Liver (tissue), 3 donors: ENCODE results near the gene KIFC1.
"Not testable (repeated sequence)": the region's sequence is repeated elsewhere in the genome, so short reads cannot be mapped to it uniquely, and the experiment has no call there.

Experiments
- RXRA ChIP-seq, 2 donors: IDR thresholded peaks; 2 replicates each; pipeline ENCODE4 v1.6.1; 2017 to 2018; ENCODE audit warnings: antibody characterized with exemption in 2 of 2, mild to moderate bottlenecking in 1 of 2
- TAF1 ChIP-seq: conservative IDR thresholded peaks from 2 replicates; pipeline ENCODE4 v1.6.1; 2016; ENCODE audit warnings: antibody characterized with exemption, mild to moderate bottlenecking
- TF ChIP-seq, protein P1 (sequence below): fragments of 150-350 bp; IDR thresholded peaks from 2 replicates; pipeline ENCODE4 v1.5.1; 2017; ENCODE audit warnings: improper control_type of control experiment, low read depth, low read length; ENCODE audit not compliant: missing input control
- donor health status: healthy.
- donor health status: healthy.

DNA sequence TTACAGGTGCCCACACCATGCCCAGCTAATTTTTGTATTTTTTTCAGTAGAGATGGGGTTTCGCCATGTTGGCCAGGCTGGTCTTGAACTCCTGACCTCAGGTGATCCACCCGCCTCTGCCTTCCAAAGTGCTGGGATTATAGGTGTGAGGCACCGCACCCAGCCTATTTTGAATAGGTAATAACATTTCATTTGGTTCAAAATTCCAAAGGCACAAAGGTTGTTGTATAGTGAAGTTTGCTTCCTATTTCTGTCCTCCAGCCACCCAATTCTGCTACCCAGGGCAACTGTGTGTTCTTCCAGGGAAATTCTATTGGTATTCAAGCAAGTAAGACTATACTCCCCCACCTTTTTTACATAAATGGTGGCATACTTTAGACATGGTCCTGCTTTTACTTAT is 7.0 kb downstream of the KIFC1 start:
- TF ChIP-seq, protein P1, sequence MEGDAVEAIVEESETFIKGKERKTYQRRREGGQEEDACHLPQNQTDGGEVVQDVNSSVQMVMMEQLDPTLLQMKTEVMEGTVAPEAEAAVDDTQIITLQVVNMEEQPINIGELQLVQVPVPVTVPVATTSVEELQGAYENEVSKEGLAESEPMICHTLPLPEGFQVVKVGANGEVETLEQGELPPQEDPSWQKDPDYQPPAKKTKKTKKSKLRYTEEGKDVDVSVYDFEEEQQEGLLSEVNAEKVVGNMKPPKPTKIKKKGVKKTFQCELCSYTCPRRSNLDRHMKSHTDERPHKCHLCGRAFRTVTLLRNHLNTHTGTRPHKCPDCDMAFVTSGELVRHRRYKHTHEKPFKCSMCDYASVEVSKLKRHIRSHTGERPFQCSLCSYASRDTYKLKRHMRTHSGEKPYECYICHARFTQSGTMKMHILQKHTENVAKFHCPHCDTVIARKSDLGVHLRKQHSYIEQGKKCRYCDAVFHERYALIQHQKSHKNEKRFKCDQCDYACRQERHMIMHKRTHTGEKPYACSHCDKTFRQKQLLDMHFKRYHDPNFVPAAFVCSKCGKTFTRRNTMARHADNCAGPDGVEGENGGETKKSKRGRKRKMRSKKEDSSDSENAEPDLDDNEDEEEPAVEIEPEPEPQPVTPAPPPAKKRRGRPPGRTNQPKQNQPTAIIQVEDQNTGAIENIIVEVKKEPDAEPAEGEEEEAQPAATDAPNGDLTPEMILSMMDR = not testable (repeated sequence)
- TF ChIP-seq RXRA (IDR thresholded peaks at IDR 0.05); TAF1: not testable (repeated sequence)
